T-helper 17 cell (primary cell): ENCODE data around the gene CLCN7. TPM values are rescaled to one million over a fixed set of nuclear protein-coding genes. Genes with fewer than 3 reads are reported as not detected.

Source experiments
- ATAC-seq: fragments of 150-1000 bp; cut with Tn5 transposase; 2 replicates; pipeline ENCODE4 v1.10.0; 2021; ENCODE audit warnings: mild to moderate bottlenecking, moderate library complexity
- DNase-seq, 3 donors: peaks; one replicate each; pipeline versions ENCODE4 v3.0.0 to v3.0.0-alpha.2; 2020 to 2021
- H3K9me3 ChIP-seq: one replicate; pipeline ENCODE4 v1.7.0; 2013; ENCODE audit warnings: low read length, mild to moderate bottlenecking; ENCODE audit not compliant: control insufficient read depth, poor library complexity, severe bottlenecking
- H3K27ac Mint-ChIP-seq: one replicate; pipeline ENCODE4 v1.8.0; 2022; ENCODE audit warnings: mild to moderate bottlenecking, moderate library complexity, mixed read lengths
- H3K27me3 Mint-ChIP-seq: one replicate; pipeline ENCODE4 v1.8.0; 2022; ENCODE audit warnings: mixed read lengths
- H3K36me3 Mint-ChIP-seq: one replicate; pipeline ENCODE4 v1.8.0; 2022; ENCODE audit warnings: low read depth, mixed read lengths
- H3K4me1 Mint-ChIP-seq: one replicate; pipeline ENCODE4 v1.8.0; 2022; ENCODE audit warnings: mild to moderate bottlenecking, mixed read lengths
- H3K4me3 Mint-ChIP-seq: one replicate; pipeline ENCODE4 v1.8.0; 2022; ENCODE audit warnings: mild to moderate bottlenecking, moderate library complexity, mixed read lengths
- total RNA-seq, 4 donors: library from RNA in 2 of 4; stranded (reverse) in 2 of 4; gene quantifications; one replicate each; pipeline ENCODE4 v1.2.3 and lab custom pipeline; 2022 to 2026

The CLCN7 gene
- total RNA-seq, 2 donors from 2014 or later = 93.9 to 113 TPM

DNA sequence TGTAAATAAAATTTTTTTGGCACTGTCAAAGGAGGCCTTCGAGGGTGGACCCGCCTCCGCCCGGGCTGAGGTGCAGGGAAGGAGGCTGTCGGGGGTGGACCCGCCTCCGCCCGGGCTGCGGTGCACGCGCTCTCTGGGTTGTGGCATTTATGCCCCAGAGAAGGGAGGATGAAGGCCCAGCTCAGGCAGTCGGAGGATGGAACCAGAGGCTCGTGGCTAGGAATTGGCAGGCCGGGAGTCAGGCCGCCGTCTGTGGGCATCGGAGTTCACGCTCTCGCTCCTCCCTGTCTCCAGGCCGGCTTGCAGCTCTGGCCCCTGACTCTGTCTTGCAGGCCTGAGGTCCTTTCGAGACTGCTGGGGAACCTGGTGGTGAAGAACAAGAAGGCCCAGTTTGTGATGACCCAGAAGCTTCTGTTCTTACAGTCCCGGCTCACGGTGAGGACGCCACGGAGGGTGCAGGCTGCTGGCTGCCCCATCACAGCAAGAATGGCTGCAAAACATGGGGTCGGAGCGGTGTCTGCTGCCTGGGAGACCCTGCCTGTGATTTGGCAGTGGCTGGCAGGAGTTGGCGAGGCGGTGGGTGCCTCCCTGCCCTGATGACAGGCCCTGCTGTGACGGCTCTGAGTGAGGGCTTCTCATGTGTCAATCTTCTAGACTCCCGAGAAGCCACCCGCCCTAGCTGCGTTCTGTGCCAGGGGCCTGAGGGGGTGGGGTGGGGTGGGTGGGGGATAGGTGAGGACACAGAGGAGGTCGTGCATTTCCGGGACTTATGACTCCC, 24.3 kb upstream of the CLCN7 start:
- Mint-ChIP-seq H3K27me3 (no peaks in the 10 kb centered on the region), H3K27ac (no peak overlapping the region), H3K4me3 (no peak overlapping the region), H3K36me3 (no peaks in the 10 kb centered on the region), H3K4me1 (no peaks in the 10 kb centered on the region)
- DNase-seq (no peak), ATAC-seq (no peak)
- H3K9me3 ChIP-seq = no peaks in the 10 kb centered on the region

DNA sequence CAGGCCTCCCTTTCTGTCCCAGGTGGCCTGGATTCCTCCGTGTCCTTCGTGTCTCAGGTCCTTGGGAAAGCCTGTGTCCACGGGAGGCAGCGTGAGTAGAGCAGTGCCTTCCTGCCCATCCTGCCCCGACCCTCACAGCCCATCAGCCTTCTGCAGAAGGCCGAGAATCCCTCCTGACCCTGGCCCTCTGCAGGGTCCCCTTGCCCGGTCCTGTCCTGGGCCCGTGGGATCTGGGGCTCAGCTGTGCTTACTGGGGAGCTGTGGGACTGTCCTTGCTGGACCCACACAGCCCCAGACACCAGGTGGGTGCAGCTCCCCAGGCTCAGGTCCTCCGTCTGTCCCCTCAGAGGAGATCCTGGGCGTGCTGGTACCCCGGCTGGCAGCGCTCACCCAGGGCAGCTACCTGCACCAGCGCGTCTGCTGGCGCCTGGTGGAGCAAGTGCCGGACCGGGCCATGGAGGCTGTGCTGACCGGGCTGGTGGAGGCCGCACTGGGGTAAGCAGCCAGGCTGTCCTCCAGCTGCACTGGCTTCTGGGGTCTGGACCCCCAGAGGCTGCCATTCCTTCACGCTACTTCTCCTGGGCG, 22.3 kb upstream of the CLCN7 start:
- Mint-ChIP-seq H3K36me3 (no peaks in the 10 kb centered on the region), H3K4me3 (no peak overlapping the region), H3K4me1 (peaks cover 7% of the 10 kb centered on the region), H3K27me3 (no peaks in the 10 kb centered on the region), H3K27ac (no peak overlapping the region)
- no peaks in the 10 kb centered on the region for H3K9me3 ChIP-seq
- ATAC-seq = no peak
- DNase-seq = no peak

DNA sequence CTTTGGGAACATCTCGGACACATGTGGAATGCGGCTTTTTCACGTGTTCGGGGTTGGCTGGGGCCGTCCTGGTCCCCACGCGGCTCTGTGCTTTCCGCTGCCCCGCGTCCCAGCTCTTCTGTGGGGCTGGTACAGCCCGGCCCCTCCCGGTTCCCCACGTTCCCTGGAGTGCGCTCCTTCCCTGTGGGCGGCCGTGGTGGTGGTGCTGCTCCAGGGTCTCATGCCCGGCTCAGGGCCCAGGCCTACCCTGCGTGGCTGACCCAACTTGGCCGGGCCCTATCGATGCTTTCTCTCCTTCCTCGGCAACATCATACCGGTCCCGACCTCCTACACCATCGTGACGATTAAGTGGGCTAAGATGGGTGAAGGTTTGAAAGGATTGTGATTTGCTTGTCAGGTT, 21.6 kb upstream of the CLCN7 start:
- Mint-ChIP-seq H3K27ac (no peak overlapping the region), H3K4me1 (peaks cover 7% of the 10 kb centered on the region), H3K4me3 (no peak overlapping the region), H3K36me3 (no peaks in the 10 kb centered on the region), H3K27me3 (no peaks in the 10 kb centered on the region)
- no peak for DNase-seq
- no peaks in the 10 kb centered on the region for H3K9me3 ChIP-seq
- no peak for ATAC-seq

DNA sequence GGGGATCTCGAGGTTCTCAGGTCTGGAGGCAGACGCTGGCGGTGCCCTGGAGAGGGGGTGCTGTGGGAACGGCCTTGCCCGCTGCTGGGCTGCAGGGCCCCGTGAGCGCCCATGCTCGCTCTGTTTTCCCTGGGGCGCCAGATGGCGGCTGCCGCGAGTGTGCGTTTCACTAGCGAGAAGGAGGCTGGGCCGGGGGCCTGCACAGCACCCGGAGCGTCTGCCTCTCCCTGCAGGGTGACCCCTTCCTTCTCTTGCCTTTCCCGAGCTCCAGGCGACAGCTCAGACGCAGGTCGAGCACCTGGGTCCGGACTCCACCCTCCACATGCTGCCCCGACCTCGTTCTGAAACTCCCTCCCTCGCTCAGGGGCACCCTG, 21.0 kb upstream of the CLCN7 start:
- Mint-ChIP-seq H3K27ac (peak overlapping the region; percentile 32), H3K4me1 (peaks cover 7% of the 10 kb centered on the region), H3K4me3 (no peak overlapping the region), H3K27me3 (no peaks in the 10 kb centered on the region), H3K36me3 (no peaks in the 10 kb centered on the region)
- ATAC-seq = no peak
- no peak for DNase-seq
- H3K9me3 ChIP-seq = no peaks in the 10 kb centered on the region

DNA sequence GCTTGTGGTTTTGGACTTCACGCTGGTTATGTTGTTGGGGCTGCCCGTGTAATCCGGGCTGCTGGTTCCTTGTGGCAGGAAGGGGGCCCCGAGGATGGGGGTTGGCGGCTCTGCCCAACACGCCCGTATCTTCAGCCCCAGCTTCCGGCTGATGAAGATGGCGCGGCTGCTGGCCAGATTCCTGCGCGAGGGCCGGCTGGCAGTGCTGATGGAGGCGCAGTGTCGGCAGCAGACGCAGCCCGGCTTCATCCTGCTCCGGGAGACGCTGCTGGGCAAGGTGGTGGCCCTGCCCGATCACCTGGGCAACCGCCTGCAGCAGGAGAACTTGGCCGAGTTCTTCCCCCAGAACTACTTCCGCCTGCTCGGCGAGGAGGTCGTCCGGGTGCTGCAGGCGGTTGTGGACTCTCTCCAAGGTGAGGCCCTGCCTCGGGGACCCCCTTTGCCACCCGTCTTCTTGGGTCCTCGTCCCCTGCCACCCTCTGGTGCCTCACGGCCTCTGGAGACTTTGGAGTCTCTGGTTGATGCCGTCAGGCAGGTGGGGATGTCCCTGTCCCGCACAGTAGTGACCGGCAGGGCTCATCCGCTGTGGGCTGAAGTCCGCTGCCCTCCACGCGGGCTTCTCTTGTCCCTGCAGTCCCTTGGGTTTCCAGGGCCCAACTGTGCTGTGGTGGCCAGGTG, 20.5 kb upstream of the CLCN7 start:
- Mint-ChIP-seq H3K4me1 (peaks cover 7% of the 10 kb centered on the region), H3K27ac (peak overlapping the region; percentile 32), H3K27me3 (no peaks in the 10 kb centered on the region), H3K4me3 (peak overlapping the region; percentile 59), H3K36me3 (no peaks in the 10 kb centered on the region)
- H3K9me3 ChIP-seq = no peaks in the 10 kb centered on the region
- DNase-seq (no peak), ATAC-seq (no peak)

DNA sequence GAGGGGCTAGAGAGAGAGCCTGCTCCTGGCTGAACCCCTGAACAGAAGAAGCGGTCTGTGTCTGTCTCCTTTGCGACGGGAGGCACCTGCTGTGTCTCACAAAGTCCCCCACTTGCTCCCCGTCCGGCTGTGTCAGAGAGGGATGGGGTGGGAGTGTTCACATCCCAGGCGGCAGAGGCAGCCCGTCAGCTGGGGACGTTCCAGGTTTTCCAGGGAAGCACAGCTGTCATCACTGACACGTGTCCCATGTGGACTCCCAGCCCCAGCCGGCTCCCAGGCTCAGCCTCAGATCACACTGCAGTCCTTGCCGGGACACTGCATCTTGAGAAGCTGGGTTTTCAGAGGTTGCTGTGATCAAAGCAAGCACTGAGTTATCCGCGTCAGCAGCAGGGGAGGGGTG, 19.9 kb upstream of the CLCN7 start:
- no peaks in the 10 kb centered on the region for H3K27me3 Mint-ChIP-seq

DNA sequence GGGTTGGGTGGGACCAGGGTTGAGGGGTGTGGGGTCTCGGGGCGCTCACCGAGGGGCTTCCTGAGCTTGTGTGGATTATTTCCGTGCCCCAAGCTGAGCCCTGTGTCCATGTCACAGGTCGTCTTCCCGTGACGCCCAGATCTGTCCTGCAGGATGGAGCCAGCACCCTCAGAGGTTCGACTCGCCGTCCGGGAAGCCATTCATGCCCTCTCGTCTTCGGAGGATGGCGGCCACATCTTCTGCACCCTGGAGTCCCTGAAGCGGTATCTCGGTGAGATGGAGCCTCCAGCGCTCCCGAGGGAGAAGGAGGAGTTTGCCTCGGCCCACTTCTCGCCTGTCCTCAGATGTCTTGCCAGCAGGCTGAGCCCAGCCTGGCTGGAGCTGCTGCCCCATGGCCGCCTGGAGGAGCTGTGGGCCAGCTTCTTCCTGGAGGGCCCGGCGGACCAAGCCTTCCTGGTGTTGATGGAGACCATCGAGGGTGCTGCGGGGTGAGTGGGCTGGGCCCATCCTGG, 19.4 kb upstream of the CLCN7 start:
- Mint-ChIP-seq H3K4me3 (peak overlapping the region; percentile 95), H3K4me1 (peaks cover 7% of the 10 kb centered on the region), H3K27ac (peak overlapping the region; percentile 6), H3K36me3 (no peaks in the 10 kb centered on the region), H3K27me3 (no peaks in the 10 kb centered on the region)
- ATAC-seq = no peak
- no peaks in the 10 kb centered on the region for H3K9me3 ChIP-seq
- DNase-seq = no peak

More for the DNA sequence above, 19.9 kb upstream of the CLCN7 start:
- H3K4me3 Mint-ChIP-seq = no peak overlapping the region
- no peaks in the 10 kb centered on the region for H3K9me3 ChIP-seq
- H3K4me1 Mint-ChIP-seq = peaks cover 7% of the 10 kb centered on the region
- no peak for ATAC-seq
- H3K27ac Mint-ChIP-seq = no peak overlapping the region
- no peak for DNase-seq
- no peaks in the 10 kb centered on the region for H3K36me3 Mint-ChIP-seq

DNA sequence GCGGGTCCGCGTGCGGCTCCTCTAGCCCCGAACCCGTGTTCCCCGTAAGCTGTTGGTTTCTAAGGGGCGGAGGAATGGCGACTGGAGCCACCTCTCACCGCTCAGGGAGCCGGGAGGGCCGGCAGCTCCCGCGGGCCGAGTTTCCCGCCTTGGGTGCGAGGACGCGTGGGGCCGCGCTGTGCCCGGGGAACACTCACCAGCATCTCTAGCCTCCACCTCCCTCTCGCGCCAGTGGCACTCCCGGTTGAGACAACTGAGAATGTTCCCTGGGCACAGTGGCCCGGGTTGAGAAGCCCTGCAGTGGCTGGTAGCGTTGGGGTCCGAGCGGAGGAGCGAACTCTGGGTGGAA, 18.9 kb upstream of the CLCN7 start:
- DNase-seq = no peak
- Mint-ChIP-seq H3K4me1 (peaks cover 7% of the 10 kb centered on the region), H3K27ac (peak overlapping the region; percentile 6), H3K36me3 (no peaks in the 10 kb centered on the region), H3K4me3 (peak overlapping the region; percentile 95), H3K27me3 (no peaks in the 10 kb centered on the region)
- H3K9me3 ChIP-seq = no peaks in the 10 kb centered on the region
- peak; percentile 15 for ATAC-seq

DNA sequence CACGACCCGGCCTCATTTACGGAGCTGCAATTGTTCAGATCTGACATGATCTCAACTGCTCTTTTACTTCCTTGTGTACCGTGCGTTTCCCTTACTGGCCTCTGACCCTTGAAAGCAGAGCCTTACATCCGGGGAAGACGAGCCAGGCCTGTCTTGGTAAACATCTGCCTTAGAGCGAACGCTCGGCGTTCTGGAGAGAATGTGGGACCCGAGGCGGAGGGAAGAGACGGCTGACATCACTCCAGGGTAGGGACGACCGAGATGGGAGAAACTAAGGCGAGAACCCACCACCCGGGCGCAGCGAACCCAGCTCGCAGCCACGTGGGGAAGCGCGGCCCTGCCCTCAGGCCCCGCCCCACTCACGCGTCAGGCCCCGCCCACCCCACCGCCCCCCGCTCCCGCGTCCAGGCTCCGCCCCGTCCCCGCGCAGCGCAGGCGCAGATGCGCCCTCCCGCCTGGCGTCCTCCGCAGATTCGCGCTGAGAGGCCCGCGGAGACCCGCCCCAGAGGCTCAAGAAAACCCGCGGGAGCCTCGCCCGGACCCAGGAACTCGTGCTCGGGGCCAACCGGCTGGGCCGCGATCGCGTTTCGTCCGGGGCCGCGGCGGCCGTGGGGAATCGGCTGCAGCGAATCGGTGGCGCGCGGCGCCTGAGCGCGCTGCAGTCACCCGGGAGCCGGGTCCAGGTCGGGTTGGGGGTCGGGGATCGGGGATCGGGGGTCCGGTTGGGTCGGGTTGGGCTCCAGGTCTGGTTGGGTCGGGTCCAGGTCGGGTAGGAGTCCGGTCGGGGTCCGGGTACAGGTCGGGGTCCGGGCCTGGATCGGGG, 18.3 kb upstream of the CLCN7 start, which contains the start of gene TELO2:
TELO2 (plus strand) TSS at position 438 of the 823 bp plus-strand sequence. CDS start 922 bp downstream, outside the sequence.
- peak within 1 kb of the TSS; percentile 95 for H3K27ac Mint-ChIP-seq
- H3K4me1 Mint-ChIP-seq = peaks cover 9% of the 10 kb centered on the region
- H3K4me3 Mint-ChIP-seq = peak within 1 kb of the TSS; percentile 95
- no peaks in the 10 kb centered on the region for H3K36me3 Mint-ChIP-seq
- no peaks in the 10 kb centered on the region for H3K27me3 Mint-ChIP-seq
- ATAC-seq = peak; percentile 93
- peak; percentile 84 to 93 (median 88) for DNase-seq
- no peaks in the 10 kb centered on the region for H3K9me3 ChIP-seq

DNA sequence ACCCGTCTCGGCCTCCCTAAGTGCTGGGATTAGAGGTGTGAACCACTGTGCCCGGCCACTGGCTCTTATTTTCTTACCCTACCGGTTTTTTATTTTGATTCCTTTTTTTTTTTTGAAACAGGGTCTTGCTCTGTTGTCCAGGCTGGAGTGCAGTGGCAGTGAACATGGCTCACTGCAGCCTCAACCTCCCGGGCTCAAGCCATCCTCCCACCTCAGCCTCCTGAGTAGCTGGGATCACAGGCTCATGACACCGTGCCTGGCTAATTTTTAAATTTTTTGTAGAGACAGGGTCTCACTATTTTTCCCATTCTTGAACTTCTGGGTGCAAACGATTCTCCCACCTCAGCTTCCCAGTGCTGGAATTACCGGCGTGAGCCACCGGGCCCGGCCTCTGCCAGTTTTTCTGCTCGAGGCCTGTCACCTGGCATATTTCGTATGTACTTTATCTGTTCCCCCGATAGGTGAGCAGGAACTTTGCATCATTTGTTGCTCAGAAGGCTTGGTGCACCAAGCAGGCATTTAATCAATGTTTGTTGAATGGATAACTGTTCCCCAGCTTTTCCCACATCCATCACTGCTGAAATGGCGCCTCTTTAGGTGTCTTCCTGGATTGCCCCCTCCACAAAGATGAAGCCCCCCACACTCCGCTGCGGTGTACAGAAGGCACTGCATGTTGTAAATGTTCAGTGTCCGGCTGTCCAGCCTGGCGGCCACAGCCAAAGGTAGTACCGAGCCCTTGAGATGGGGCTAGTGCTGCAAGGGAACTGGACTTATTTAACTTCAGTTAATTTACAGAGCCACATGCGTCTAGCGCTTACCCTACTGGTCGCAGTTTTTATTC, 17.5 kb upstream of the CLCN7 start:
- Mint-ChIP-seq H3K27ac (peak overlapping the region; percentile 95), H3K4me1 (peaks cover 9% of the 10 kb centered on the region), H3K27me3 (no peaks in the 10 kb centered on the region), H3K36me3 (no peaks in the 10 kb centered on the region), H3K4me3 (peak overlapping the region; percentile 95)
- no peaks in the 10 kb centered on the region for H3K9me3 ChIP-seq
- no peak for DNase-seq
- no peak for ATAC-seq

DNA sequence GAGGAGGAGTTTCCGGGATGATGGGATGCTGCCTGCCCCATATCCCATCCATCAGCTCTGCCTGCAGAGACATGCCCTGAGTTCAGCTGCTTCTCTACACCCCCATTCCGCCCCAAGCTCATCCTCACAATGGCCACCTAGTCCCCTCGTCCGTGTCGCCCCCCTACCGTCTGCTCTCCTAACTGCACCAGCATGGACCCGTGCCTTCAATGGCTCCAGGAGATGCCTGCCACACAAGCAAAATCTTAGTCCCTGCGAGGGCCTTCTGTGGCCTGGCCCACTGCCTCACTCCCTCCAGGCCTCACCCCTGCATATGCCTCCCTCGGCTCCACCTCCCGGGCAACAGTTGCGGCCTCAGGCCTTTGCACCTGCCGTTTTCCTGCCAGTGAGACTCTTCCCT, 16.5 kb upstream of the CLCN7 start:
- Mint-ChIP-seq H3K27ac (no peak overlapping the region), H3K4me1 (peaks cover 9% of the 10 kb centered on the region), H3K36me3 (no peaks in the 10 kb centered on the region), H3K4me3 (no peak overlapping the region), H3K27me3 (no peaks in the 10 kb centered on the region)
- no peak for ATAC-seq
- no peaks in the 10 kb centered on the region for H3K9me3 ChIP-seq
- DNase-seq = no peak

DNA sequence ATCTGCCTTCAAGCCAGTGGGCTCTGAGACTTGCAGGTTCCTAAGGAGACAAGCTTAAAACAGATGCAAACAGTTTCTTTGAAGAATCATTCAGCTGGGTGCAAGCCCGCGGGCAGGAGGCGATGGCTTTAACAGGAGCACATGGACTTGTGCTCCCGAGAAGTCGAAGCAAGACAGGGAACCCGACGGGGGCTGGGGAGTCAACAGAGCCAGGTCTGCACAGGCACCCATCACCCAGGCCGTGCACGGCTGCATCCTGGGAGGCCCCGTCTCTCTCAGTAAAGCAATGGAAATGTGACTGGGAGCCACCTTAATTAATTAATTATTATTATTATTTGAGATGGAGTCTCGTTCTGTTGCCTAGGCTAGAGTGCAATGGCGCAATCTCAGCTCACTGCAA, 14.2 kb upstream of the CLCN7 start:
- ATAC-seq = no peak
- no peaks in the 10 kb centered on the region for H3K27me3 Mint-ChIP-seq

More for the DNA sequence above, 14.2 kb upstream of the CLCN7 start:
- no peak overlapping the region for H3K4me3 Mint-ChIP-seq
- peaks cover 9% of the 10 kb centered on the region for H3K4me1 Mint-ChIP-seq
- no peak for DNase-seq
- H3K9me3 ChIP-seq = no peaks in the 10 kb centered on the region
- H3K27ac Mint-ChIP-seq = no peak overlapping the region
- no peaks in the 10 kb centered on the region for H3K36me3 Mint-ChIP-seq
